Loucy (cell line): Measurements from ENCODE around the gene ETAA1.
A peak's percentile ranks its signal among the peaks of the same experiment; 100 is the strongest.

Experiments
- H2AFZ ChIP-seq: fragments of 200-600 bp; sonication (generic); 2 replicates; pipeline ENCODE4 v1.6.0; 2016; ENCODE audit warnings: antibody characterized with exemption, mild to moderate bottlenecking, low read length, moderate library complexity
- H3F3A ChIP-seq: fragments of 200-600 bp; 2 replicates; pipeline ENCODE4 v1.6.0; 2016; ENCODE audit warnings: antibody characterized with exemption, low read depth, mild to moderate bottlenecking
- H3K27me3 ChIP-seq: fragments of 200-600 bp; sonication (generic); 2 replicates; pipeline ENCODE4 v1.6.1; 2014; ENCODE audit warnings: low read length, mild to moderate bottlenecking; ENCODE audit not compliant: insufficient read depth, poor library complexity, severe bottlenecking
- H3K36me3 ChIP-seq: fragments of 200-600 bp; sonication (generic); 2 replicates; pipeline ENCODE4 v1.6.1; 2016; ENCODE audit warnings: low read length; ENCODE audit not compliant: insufficient read depth
- H3K4me1 ChIP-seq: fragments of 200-600 bp; sonication (generic); 2 replicates; pipeline ENCODE4 v1.5.1; 2014; ENCODE audit warnings: low read length, mild to moderate bottlenecking; ENCODE audit not compliant: insufficient read depth, poor library complexity, severe bottlenecking
- H3K4me2 ChIP-seq: fragments of 200-600 bp; sonication (generic); 2 replicates; pipeline ENCODE4 v1.6.0; 2014; ENCODE audit warnings: antibody characterized with exemption, low read length, low read depth, mild to moderate bottlenecking; ENCODE audit not compliant: poor library complexity, severe bottlenecking
- H3K4me3 ChIP-seq: fragments of 200-600 bp; sonication (generic); 2 replicates; pipeline ENCODE4 v1.5.1; 2014; ENCODE audit warnings: low read length, mild to moderate bottlenecking, mixed read lengths; ENCODE audit not compliant: poor library complexity, severe bottlenecking
- H3K79me2 ChIP-seq: fragments of 200-600 bp; sonication (generic); 2 replicates; pipeline ENCODE4 v1.6.1; 2014; ENCODE audit warnings: low read length; ENCODE audit not compliant: insufficient read depth
- H3K9ac ChIP-seq: fragments of 200-600 bp; sonication (generic); 2 replicates; pipeline ENCODE4 v1.6.0; 2014; ENCODE audit warnings: mild to moderate bottlenecking, low read depth, low read length, moderate library complexity; ENCODE audit not compliant: poor library complexity, severe bottlenecking
- H3K9me2 ChIP-seq: fragments of 200-600 bp; sonication (generic); replicated peaks from 2 replicates; pipeline ENCODE4 v1.6.1; 2016; ENCODE audit warnings: low read depth, low read length, mixed read lengths
- H3K9me3 ChIP-seq: fragments of 200-600 bp; sonication (generic); 2 replicates; pipeline ENCODE4 v1.6.1; 2014; ENCODE audit warnings: mild to moderate bottlenecking, antibody characterized with exemption, low read length, low read depth; ENCODE audit not compliant: insufficient read depth
- H4K20me1 ChIP-seq: fragments of 200-600 bp; sonication (generic); 2 replicates; pipeline ENCODE4 v1.6.0; 2014; ENCODE audit warnings: antibody characterized with exemption, low read length, mild to moderate bottlenecking; ENCODE audit not compliant: insufficient read depth, poor library complexity, severe bottlenecking
- CTCF ChIP-seq: fragments of 200-600 bp; sonication (generic); conservative IDR thresholded peaks from 2 replicates; pipeline ENCODE4 v1.5.1; 2014; ENCODE audit warnings: mild to moderate bottlenecking, antibody characterized with exemption, low read length
- EZH2phosphoT487 ChIP-seq: fragments of 200-600 bp; IDR thresholded peaks from 2 replicates; pipeline ENCODE4 v1.6.1; 2018; ENCODE audit warnings: antibody characterized with exemption, mild to moderate bottlenecking, moderate library complexity, borderline replicate concordance

The ETAA1 gene

GRCh38 chr2:67397143-67397986, at the start of gene ETAA1:
ETAA1 (plus strand) TSS chr2:67397333; CDS start chr2:67397449, 116 bp downstream.
- Histone ChIP-seq H3K9me2 (no peaks in the 10 kb centered on the region), H3K9me3 (no peaks in the 10 kb centered on the region), H3K4me2 (peak within 1 kb of the TSS; percentile 85), H3K4me1 (peaks cover 32% of the 10 kb centered on the region), H3K4me3 (peak within 1 kb of the TSS; percentile 84), H3K27me3 (no peaks in the 10 kb centered on the region), H3K79me2 (peaks cover 39% of the 10 kb centered on the region), H3K9ac (peak within 1 kb of the TSS; percentile 89), H3K36me3 (no peaks in the 10 kb centered on the region), H3F3A (no peaks in the 10 kb centered on the region), H2AFZ (peak within 1 kb of the TSS; percentile 95), H4K20me1 (peaks cover 5% of the 10 kb centered on the region)
- TF ChIP-seq CTCF: no peak
- no peak for TF ChIP-seq EZH2phosphoT487

- no peak overlapping the region for H3K4me2 ChIP-seq
- H3K9me2 ChIP-seq: no peaks in the 10 kb centered on the region
Measured at GRCh38 chr2:67366832-67367412, 30.2 kb upstream of the ETAA1 start.

GRCh38 chr2:67374481-67374880, 22.7 kb upstream of the ETAA1 start:
- Histone ChIP-seq H4K20me1 (no peaks in the 10 kb centered on the region), H3K27me3 (no peaks in the 10 kb centered on the region), H3K4me1 (no peaks in the 10 kb centered on the region), H3K9ac (no peak overlapping the region), H3K36me3 (no peaks in the 10 kb centered on the region), H3F3A (no peaks in the 10 kb centered on the region), H3K9me3 (no peaks in the 10 kb centered on the region), H3K4me2 (no peak overlapping the region), H3K9me2 (no peaks in the 10 kb centered on the region), H3K79me2 (no peaks in the 10 kb centered on the region), H2AFZ (no peak overlapping the region), H3K4me3 (no peak overlapping the region)
- no peak for TF ChIP-seq EZH2phosphoT487
- TF ChIP-seq CTCF: no peak

More at GRCh38 chr2:67366832-67367412, 30.2 kb upstream of the ETAA1 start:
- Histone ChIP-seq H3F3A (no peaks in the 10 kb centered on the region), H3K4me1 (no peaks in the 10 kb centered on the region), H2AFZ (no peak overlapping the region), H3K36me3 (no peaks in the 10 kb centered on the region), H3K79me2 (no peaks in the 10 kb centered on the region), H3K9ac (no peak overlapping the region), H3K9me3 (no peaks in the 10 kb centered on the region), H3K4me3 (no peak overlapping the region), H3K27me3 (no peaks in the 10 kb centered on the region), H4K20me1 (no peaks in the 10 kb centered on the region)
- no peak for TF ChIP-seq EZH2phosphoT487
- no peak for TF ChIP-seq CTCF
